ENCODE measurements around the gene KCNE5.
"Not testable (repeated sequence)": the region's sequence is repeated elsewhere in the genome, so short reads cannot be mapped to it uniquely, and the experiment has no call there.

KCNE5 gene

GRCh38 chrX:109601486-109601885 lies 23.5 kb downstream of the KCNE5 start:
- no peak for DNase-seq (ENCODE audit: low spot score)

GRCh38 chrX:109600237-109600651 lies 24.7 kb downstream of the KCNE5 start:
- DNase-seq (ENCODE audit: low spot score), result peak; percentile 54

GRCh38 chrX:109596015-109596414 lies 29.0 kb downstream of the KCNE5 start:
- DNase-seq (ENCODE audit: low spot score), result no peak

- DNase-seq (ENCODE audit: low spot score), result no peak
These were observed 34.8 kb downstream of the KCNE5 start for GRCh38 chrX:109590176-109590575.

- no peak for DNase-seq (ENCODE audit: low spot score)
These were observed 39.5 kb downstream of the KCNE5 start for GRCh38 chrX:109585488-109585887.

- DNase-seq (ENCODE audit: low spot score), result no peak
These were observed 46.1 kb downstream of the KCNE5 start for GRCh38 chrX:109578916-109579315.

GRCh38 chrX:109577055-109577454 lies 47.9 kb downstream of the KCNE5 start:
- no peak for DNase-seq (ENCODE audit: low spot score)

- not testable (repeated sequence) for DNase-seq (ENCODE audit: low spot score)
These were observed 48.9 kb downstream of the KCNE5 start for GRCh38 chrX:109576083-109576482.
